Measurements from ENCODE around the gene GPSM1. TPM values are rescaled to one million over a fixed set of nuclear protein-coding genes. Genes with fewer than 3 reads are reported as not detected.

GPSM1 gene
- total and polyA plus RNA-seq, 9 of the 15 experiments (the other 6 are each of a cell fraction or from before 2014, with no cell fraction given): 0.04 to 14.2 (median 3.1) TPM

DNA sequence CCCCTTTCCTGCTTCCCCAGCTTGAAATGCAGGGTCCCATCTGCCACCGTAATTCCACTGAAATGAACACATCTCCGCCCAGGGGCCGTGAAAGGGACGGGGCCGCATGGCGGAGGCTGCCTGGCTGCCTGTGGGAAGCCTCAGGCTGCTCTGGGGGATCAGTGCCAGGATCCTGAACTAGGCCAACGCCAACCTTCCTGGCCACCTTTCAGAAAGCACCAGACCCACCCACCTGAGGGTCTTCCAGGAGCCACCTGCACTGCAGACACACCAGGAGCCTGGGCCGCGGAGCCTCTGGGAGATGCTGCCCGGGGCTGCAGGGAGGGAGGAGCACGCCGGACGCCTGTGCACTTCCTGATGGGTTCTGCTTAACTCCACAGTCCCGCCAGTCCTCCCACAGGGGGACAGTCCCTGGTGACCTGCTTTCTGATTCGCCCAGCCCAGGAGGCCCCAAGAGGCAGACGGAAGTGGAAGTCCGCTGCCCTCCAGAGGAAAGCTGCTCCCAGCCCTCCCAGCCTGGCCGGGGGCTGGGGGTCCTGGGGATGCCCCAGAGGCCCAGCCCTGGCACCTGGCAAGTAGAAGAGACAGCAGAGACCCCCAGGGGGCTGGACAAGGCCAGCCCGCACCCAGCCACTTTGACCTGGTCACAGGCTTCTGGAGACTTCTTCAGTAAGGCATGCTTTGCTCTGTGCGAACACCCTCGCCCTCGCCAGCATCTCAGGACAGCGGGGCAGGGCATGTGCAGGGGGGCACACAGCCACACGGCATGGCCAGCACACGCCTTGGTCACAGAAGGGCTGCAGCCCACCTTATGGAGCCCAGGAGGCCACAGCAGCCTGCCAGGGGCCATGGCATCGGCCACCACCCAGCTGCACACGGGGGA, 46.2 kb downstream of the GPSM1 start, which contains the start of gene CARD9 (continued):
- no peak for TF ChIP-seq ZBTB1 (CRISPR knock-in tag; IDR thresholded peaks at IDR 0.05; ENCODE audit: borderline replicate concordance, low read depth)
- TF ChIP-seq PURB (CRISPR knock-in tag; IDR thresholded peaks at IDR 0.05; ENCODE audit: low read depth): no peak
- no peak for TF ChIP-seq NCOR1 (IDR thresholded peaks at IDR 0.05)
- peak; percentile 31; the same call in 1 of the 2 replicates for TF ChIP-seq MTA3 (IDR thresholded peaks at IDR 0.05; ENCODE audit: borderline replicate concordance)
- no peak for TF ChIP-seq PCBP2 (IDR thresholded peaks at IDR 0.05; ENCODE audit: low read depth, low read length, poor library complexity, severe bottlenecking)
- TF ChIP-seq, protein P1, sequence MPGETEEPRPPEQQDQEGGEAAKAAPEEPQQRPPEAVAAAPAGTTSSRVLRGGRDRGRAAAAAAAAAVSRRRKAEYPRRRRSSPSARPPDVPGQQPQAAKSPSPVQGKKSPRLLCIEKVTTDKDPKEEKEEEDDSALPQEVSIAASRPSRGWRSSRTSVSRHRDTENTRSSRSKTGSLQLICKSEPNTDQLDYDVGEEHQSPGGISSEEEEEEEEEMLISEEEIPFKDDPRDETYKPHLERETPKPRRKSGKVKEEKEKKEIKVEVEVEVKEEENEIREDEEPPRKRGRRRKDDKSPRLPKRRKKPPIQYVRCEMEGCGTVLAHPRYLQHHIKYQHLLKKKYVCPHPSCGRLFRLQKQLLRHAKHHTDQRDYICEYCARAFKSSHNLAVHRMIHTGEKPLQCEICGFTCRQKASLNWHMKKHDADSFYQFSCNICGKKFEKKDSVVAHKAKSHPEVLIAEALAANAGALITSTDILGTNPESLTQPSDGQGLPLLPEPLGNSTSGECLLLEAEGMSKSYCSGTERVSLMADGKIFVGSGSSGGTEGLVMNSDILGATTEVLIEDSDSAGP (CRISPR knock-in tag; IDR thresholded peaks at IDR 0.05): peak; percentile 56; the same call in 1 of the 2 replicates
- no peak for TF ChIP-seq SNRNP70 (optimal IDR thresholded peaks at IDR 0.05; ENCODE audit: low read depth, low read length)
- TF ChIP-seq KDM5B (IDR thresholded peaks at IDR 0.05; ENCODE audit: insufficient replicate concordance, low read depth, low read length): peak; percentile 73
- TF ChIP-seq ILF3 (IDR thresholded peaks at IDR 0.05; ENCODE audit: borderline replicate concordance): no peak
- no peak for TF ChIP-seq NFYB (IDR thresholded peaks at IDR 0.05; ENCODE audit: extremely low read depth, insufficient read length)
- TF ChIP-seq ESRRB (CRISPR knock-in tag; IDR thresholded peaks at IDR 0.05; ENCODE audit: borderline replicate concordance): no peak
- no peak for TF ChIP-seq SMAD3 (CRISPR knock-in tag; conservative IDR thresholded peaks at IDR 0.05)
- TF ChIP-seq, protein P2, sequence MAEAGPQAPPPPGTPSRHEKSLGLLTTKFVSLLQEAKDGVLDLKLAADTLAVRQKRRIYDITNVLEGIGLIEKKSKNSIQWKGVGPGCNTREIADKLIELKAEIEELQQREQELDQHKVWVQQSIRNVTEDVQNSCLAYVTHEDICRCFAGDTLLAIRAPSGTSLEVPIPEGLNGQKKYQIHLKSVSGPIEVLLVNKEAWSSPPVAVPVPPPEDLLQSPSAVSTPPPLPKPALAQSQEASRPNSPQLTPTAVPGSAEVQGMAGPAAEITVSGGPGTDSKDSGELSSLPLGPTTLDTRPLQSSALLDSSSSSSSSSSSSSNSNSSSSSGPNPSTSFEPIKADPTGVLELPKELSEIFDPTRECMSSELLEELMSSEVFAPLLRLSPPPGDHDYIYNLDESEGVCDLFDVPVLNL (CRISPR knock-in tag; IDR thresholded peaks at IDR 0.05; ENCODE audit: low read depth): no peak
- TF ChIP-seq, protein P3, sequence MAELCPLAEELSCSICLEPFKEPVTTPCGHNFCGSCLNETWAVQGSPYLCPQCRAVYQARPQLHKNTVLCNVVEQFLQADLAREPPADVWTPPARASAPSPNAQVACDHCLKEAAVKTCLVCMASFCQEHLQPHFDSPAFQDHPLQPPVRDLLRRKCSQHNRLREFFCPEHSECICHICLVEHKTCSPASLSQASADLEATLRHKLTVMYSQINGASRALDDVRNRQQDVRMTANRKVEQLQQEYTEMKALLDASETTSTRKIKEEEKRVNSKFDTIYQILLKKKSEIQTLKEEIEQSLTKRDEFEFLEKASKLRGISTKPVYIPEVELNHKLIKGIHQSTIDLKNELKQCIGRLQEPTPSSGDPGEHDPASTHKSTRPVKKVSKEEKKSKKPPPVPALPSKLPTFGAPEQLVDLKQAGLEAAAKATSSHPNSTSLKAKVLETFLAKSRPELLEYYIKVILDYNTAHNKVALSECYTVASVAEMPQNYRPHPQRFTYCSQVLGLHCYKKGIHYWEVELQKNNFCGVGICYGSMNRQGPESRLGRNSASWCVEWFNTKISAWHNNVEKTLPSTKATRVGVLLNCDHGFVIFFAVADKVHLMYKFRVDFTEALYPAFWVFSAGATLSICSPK (IDR thresholded peaks at IDR 0.05; ENCODE audit: borderline replicate concordance): no peak
- TF ChIP-seq, protein P4, sequence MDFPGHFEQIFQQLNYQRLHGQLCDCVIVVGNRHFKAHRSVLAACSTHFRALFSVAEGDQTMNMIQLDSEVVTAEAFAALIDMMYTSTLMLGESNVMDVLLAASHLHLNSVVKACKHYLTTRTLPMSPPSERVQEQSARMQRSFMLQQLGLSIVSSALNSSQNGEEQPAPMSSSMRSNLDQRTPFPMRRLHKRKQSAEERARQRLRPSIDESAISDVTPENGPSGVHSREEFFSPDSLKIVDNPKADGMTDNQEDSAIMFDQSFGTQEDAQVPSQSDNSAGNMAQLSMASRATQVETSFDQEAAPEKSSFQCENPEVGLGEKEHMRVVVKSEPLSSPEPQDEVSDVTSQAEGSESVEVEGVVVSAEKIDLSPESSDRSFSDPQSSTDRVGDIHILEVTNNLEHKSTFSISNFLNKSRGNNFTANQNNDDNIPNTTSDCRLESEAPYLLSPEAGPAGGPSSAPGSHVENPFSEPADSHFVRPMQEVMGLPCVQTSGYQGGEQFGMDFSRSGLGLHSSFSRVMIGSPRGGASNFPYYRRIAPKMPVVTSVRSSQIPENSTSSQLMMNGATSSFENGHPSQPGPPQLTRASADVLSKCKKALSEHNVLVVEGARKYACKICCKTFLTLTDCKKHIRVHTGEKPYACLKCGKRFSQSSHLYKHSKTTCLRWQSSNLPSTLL (IDR thresholded peaks at IDR 0.05): no peak
- TF ChIP-seq THRAP3 (IDR thresholded peaks at IDR 0.05; ENCODE audit: borderline replicate concordance): no peak
- TF ChIP-seq GABPA (tag; conservative IDR thresholded peaks at IDR 0.05; ENCODE audit: low read depth): peak; percentile 79

All from K562 (cell line).